ENCODE results near the gene SYNE1. TPM values are rescaled to one million over a fixed set of nuclear protein-coding genes. Genes with fewer than 3 reads are reported as not detected.

The SYNE1 gene
- total and polyA plus RNA-seq, 10 of the 15 experiments (the other 5 are each of a cell fraction or from before 2014, with no cell fraction given) = 2.3 to 28.7 (median 14.1) TPM

- Histone ChIP-seq H4K20me1 (ENCODE audit: control insufficient read depth, insufficient read depth) (no peaks in the 10 kb centered on the region), H3K27ac (ENCODE audit: control insufficient read depth, insufficient read depth) (no peak overlapping the region), H3K79me2 (ENCODE audit: control insufficient read depth, insufficient read depth, low read length) (no peaks in the 10 kb centered on the region), H3K9me3 (replicated peaks; ENCODE audit: control insufficient read depth, insufficient read depth, low read length) (no peaks in the 10 kb centered on the region), H3K27me3 (replicated peaks in 1 of 2; ENCODE audit: control insufficient read depth in 2 of 2, insufficient read depth in 2 of 2, low read length in 1 of 2) (no peaks in the 10 kb centered on the region), H3K4me3 (no peak overlapping the region), H3K4me2 (ENCODE audit: control insufficient read depth, insufficient read depth) (no peak overlapping the region), H3K9ac (ENCODE audit: control insufficient read depth, insufficient read depth, low read length) (no peak overlapping the region), H2AFZ (ENCODE audit: control insufficient read depth, low read depth, low read length) (no peak overlapping the region), H3K36me3 (ENCODE audit: control insufficient read depth in 2 of 2, insufficient read depth in 2 of 2, low read length in 1 of 2) (no peaks in the 10 kb centered on the region), H3K4me1 (ENCODE audit: control insufficient read depth, insufficient read depth, low read length) (no peaks in the 10 kb centered on the region)
- ChIA-PET RAD21 (ENCODE audit: unreplicated experiment) (no interaction called here), CTCF (no interaction called here), POLR2A (no interaction called here), SMC1A (ENCODE audit: uncharacterized antibody, unreplicated experiment) (no interaction called here)
- DNase-seq (ENCODE audit: low read depth, low spot score) (no peak), FAIRE-seq (no peak), ATAC-seq (no peak)
- TF ChIP-seq SMC3 (IDR thresholded peaks at IDR 0.05; ENCODE audit: borderline replicate concordance, low read length) (no peak), CREM (IDR thresholded peaks at IDR 0.05; ENCODE audit: low read depth) (no peak), SKIL (IDR thresholded peaks at IDR 0.05; ENCODE audit: low read depth, poor library complexity, severe bottlenecking) (no peak), ZNF207 (IDR thresholded peaks at IDR 0.05; ENCODE audit: borderline replicate concordance) (no peak), KLF5 (IDR thresholded peaks at IDR 0.05; ENCODE audit: partially characterized antibody) (no peak), FOXK2 (IDR thresholded peaks at IDR 0.05) (no peak), TCF3 (IDR thresholded peaks at IDR 0.05; ENCODE audit: borderline replicate concordance, insufficient read depth, low read depth, low read length) (no peak), FOXM1 (IDR thresholded peaks at IDR 0.05; ENCODE audit: low read depth, low read length) (no peak), NR2F1 (conservative IDR thresholded peaks at IDR 0.05) (no peak), GABPA (IDR thresholded peaks at IDR 0.05; ENCODE audit: low read depth) (no peak), MEF2B (IDR thresholded peaks at IDR 0.05; ENCODE audit: partially characterized antibody, poor library complexity, severe bottlenecking) (no peak), FOS (IDR thresholded peaks at IDR 0.05; ENCODE audit: borderline replicate concordance, extremely low read depth, insufficient read length) (no peak), SUPT20H (IDR thresholded peaks at IDR 0.05; ENCODE audit: borderline replicate concordance, control insufficient read depth, low read depth, low read length) (no peak), ZNF24 (IDR thresholded peaks at IDR 0.05) (no peak), ZNF592 (IDR thresholded peaks at IDR 0.05) (no peak), HCFC1 (IDR thresholded peaks at IDR 0.05; ENCODE audit: low read length) (no peak), CHD1 (IDR thresholded peaks at IDR 0.05; ENCODE audit: low read depth, low read length) (no peak), RAD51 (IDR thresholded peaks at IDR 0.05) (no peak), RBBP5 (conservative IDR thresholded peaks at IDR 0.05) (no peak)
- intact Hi-C loops (cut with micrococcal nuclease; ENCODE audit: unreplicated experiment) = no loop called here
- BruUV-seq (replicated peaks) = no TSS peak
- WGBS (ENCODE audit: insufficient coverage, insufficient replicate concordance, low lambda C conversion rate, missing lambda C conversion rate) = 10% methylated on average over 3 of the region's 3 CpGs
- in situ Hi-C loops (cut with MboI) = no loop called here
Measured at GRCh38 chr6:152531659-152532058, 105.5 kb downstream of the SYNE1 start.
